ACC112 (cell line): Measurements from ENCODE around the gene RNPS1.

Experiments used
- H2AFZ ChIP-seq: fragments of 200-600 bp; sonication (generic); one replicate; pipeline ENCODE4 v1.6.0; 2017; ENCODE audit warnings: antibody characterized with exemption, low read length; ENCODE audit not compliant: unreplicated experiment
- H3K27ac ChIP-seq: fragments of 200-600 bp; sonication (generic); 2 replicates; pipeline ENCODE4 v1.5.1; 2014; ENCODE audit warnings: low read depth, mild to moderate bottlenecking, antibody characterized with exemption, low read length, moderate library complexity
- H3K27me3 ChIP-seq: fragments of 200-600 bp; sonication (generic); 2 replicates; pipeline ENCODE4 v1.6.1; 2014; ENCODE audit warnings: mild to moderate bottlenecking, antibody characterized with exemption, low read length, moderate library complexity, mixed read lengths; ENCODE audit not compliant: insufficient read depth
- H3K36me3 ChIP-seq: fragments of 200-600 bp; sonication (generic); 2 replicates; pipeline ENCODE4 v1.6.1; 2016; ENCODE audit warnings: mild to moderate bottlenecking, antibody characterized with exemption, low read length, moderate library complexity, mixed read lengths; ENCODE audit not compliant: insufficient read depth
- H3K4me1 ChIP-seq: fragments of 200-600 bp; sonication (generic); one replicate; pipeline ENCODE4 v1.6.1; 2016; ENCODE audit warnings: low read length, mixed read lengths; ENCODE audit not compliant: insufficient read depth, unreplicated experiment, control insufficient read depth
- H3K4me3 ChIP-seq: fragments of 200-600 bp; sonication (generic); 2 replicates; pipeline ENCODE4 v1.5.1; 2014; ENCODE audit warnings: mild to moderate bottlenecking, low read depth, low read length
- H3K79me2 ChIP-seq: fragments of 200-600 bp; sonication (generic); one replicate; pipeline ENCODE4 v1.6.0; 2016; ENCODE audit warnings: low read length; ENCODE audit not compliant: control insufficient read depth, unreplicated experiment, insufficient read depth

RNPS1 gene

GRCh38 chr16:2226245-2226793, 41.6 kb downstream of the RNPS1 start:
- peak overlapping the region; percentile 42; the same call in 1 of the 2 replicates for H3K27ac ChIP-seq
- peaks cover 46% of the 10 kb centered on the region for H3K79me2 ChIP-seq
- H3K4me1 ChIP-seq = peaks cover 11% of the 10 kb centered on the region

DNA sequence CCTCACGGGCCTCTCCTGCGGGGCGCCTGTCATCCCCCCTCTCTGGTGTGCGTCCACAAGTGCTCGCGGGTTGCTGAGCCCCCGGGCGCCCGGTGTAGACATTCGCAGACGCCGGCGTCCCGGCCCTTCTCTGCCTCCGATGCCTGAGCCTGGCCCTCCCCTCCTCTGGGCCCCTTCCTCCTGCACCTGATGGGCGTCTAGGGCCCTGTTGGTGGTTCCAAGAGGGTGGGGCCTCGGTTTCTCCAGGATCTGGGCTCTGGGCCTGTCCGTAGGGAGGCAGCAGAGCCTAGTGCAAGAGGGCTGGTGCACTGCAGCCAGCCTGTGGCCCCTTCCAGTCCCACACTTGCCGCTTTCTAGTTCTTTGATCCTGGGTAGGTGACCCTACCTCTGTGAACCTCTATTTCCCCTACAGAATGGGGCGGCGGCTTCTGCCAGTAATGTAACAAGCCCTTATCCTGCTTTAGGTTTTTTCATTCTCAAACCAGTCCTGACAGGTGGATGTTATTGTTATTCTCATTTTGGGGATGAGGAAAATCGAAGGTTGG, 43.9 kb downstream of the RNPS1 start:
- Histone ChIP-seq H3K4me1 (peaks cover 11% of the 10 kb centered on the region), H3K36me3 (no peaks in the 10 kb centered on the region), H3K27me3 (no peaks in the 10 kb centered on the region), H3K79me2 (peaks cover 45% of the 10 kb centered on the region), H2AFZ (peak overlapping the region; percentile 4), H3K4me3 (peak overlapping the region; percentile 86), H3K27ac (peak overlapping the region; percentile 58)

More at GRCh38 chr16:2226245-2226793, 41.6 kb downstream of the RNPS1 start:
- H2AFZ ChIP-seq = no peak overlapping the region
- no peaks in the 10 kb centered on the region for H3K27me3 ChIP-seq
- no peak overlapping the region; the same call in 1 of the 2 replicates for H3K4me3 ChIP-seq
- H3K36me3 ChIP-seq = peaks cover 2% of the 10 kb centered on the region; the same call in 1 of the 2 replicates

DNA sequence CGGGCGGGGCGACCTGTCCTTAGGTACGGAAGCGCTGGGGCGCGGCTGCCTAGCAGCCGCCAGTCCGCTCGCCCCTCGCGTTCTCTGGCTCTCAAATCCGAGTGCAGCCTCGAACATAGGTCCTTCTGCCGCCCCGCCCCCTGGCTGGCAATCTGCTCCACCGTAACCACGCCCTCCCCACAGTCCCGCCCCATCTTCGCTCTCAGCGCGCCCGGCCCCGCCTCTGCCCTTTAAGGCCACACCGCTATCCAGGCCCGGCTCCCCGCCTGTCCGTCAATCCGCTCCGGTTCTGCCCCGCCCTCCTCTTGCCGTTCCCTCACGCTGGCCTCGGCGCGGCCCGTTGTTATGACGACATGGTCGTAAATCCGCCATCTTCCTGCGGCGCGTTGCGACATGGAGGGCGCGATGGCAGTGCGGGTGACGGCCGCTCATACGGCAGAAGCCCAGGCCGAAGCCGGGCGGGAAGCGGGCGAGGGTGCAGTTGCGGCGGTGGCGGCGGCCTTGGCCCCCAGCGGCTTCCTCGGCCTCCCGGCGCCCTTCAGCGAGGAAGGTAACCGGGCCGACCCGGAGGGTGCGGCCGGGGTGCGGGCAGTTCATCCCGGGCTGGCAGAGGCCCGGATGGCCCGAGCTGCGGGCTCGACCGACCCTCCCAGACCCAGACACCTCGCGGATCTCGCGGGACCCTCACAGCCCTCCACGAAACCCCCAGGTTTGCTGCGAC, 44.5 kb downstream of the RNPS1 start, which contains the start of gene E4F1:
E4F1 (plus strand) TSS at position 371 of the 721 bp plus-strand sequence; CDS start at position 394, 23 bp downstream.
- Histone ChIP-seq H3K4me1 (peaks cover 11% of the 10 kb centered on the region), H3K79me2 (peaks cover 41% of the 10 kb centered on the region), H3K27me3 (no peaks in the 10 kb centered on the region), H2AFZ (peak within 1 kb of the TSS; percentile 81), H3K4me3 (peak within 1 kb of the TSS; percentile 86), H3K36me3 (no peaks in the 10 kb centered on the region), H3K27ac (peak within 1 kb of the TSS; percentile 58)

DNA sequence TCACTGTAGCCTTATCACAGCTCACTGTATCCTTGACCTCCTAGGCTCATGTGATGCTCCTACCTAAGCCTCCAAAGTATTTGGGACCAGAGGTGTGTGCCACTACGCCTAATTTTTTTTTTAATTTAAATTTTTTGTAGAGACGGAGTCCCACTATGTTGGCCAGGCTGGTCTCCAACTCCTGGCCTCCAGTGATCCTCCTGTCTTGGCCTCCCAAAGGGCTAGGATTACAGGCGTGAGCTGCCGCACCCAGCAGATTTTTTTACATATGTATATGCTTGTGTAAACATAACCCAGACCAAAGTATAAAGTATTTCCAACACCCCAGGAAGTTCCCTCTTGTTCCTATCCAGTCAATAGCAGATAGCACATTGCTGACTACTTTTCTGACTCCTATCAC, 51.6 kb downstream of the RNPS1 start:
- Histone ChIP-seq H3K4me3 (no peak overlapping the region; the same call in 1 of the 2 replicates), H3K36me3 (peaks cover 5% of the 10 kb centered on the region; the same call in 1 of the 2 replicates), H3K79me2 (peaks cover 25% of the 10 kb centered on the region), H3K27me3 (no peaks in the 10 kb centered on the region), H3K27ac (no peak overlapping the region), H3K4me1 (peaks cover 15% of the 10 kb centered on the region), H2AFZ (no peak overlapping the region)

- Histone ChIP-seq H2AFZ (peak within 1 kb of the TSS; percentile 77), H3K79me2 (peaks cover 25% of the 10 kb centered on the region), H3K27ac (peak within 1 kb of the TSS; percentile 92), H3K4me3 (peak within 1 kb of the TSS; percentile 99), H3K36me3 (peaks cover 5% of the 10 kb centered on the region; the same call in 1 of the 2 replicates), H3K27me3 (no peaks in the 10 kb centered on the region), H3K4me1 (peaks cover 15% of the 10 kb centered on the region)
These were observed 53.3 kb downstream of the RNPS1 start, which contains the start of gene PGP for GRCh38 chr16:2214719-2214968. TSS of gene PGP (minus strand) at chr16:2214840. CDS start at chr16:2214777, 63 bp downstream.

DNA sequence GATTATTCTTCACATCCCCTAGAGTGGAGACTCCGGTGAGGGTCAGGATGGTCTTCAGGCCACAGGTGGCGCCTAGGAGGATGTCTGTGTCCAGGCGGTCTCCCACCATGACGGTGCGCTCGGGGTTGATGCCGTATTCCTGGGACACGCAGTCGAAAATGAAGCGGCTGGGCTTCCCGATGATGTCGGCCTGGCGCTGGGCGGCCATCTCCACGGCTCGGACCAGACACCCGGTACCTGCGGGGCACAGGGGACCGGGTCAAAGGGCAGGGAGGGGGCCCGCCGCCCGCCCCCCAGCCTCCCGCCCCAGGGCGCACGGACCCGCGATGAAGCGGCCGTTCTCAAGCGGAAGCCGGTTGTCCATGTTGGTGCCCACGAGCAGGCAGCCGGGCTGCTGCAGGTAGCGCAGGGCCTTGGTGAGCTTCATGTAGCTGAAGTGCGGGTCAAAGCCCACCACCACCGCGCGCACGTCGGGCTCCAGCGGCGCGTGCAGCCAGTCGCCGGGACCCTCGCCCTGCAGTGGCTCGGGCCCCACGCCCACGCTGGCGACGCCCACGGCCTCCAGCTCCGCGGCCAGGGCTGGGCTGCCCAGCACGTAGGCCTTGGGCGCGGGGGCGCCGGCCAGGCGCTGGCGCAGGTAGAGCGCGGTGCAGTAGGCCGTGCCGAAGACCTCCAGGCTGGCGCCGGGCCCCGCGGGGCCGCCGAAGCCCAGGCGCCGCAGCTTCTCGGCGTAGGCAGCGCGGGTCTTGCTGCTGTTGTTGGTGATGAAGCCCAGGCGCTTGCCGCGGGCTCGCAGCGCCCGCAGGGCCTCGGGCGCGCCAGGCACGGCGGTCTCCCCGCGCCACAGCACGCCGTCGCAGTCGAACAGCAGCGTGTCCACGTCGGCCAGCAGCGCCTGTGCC, 53.9 kb downstream of the RNPS1 start:
- peak overlapping the region; percentile 99 for H3K4me3 ChIP-seq
- H3K36me3 ChIP-seq = peaks cover 5% of the 10 kb centered on the region; the same call in 1 of the 2 replicates
- peaks cover 15% of the 10 kb centered on the region for H3K4me1 ChIP-seq
- H3K27me3 ChIP-seq = no peaks in the 10 kb centered on the region
- peak overlapping the region; percentile 38; the same call in 1 of the 2 replicates for H3K27ac ChIP-seq
- peaks cover 25% of the 10 kb centered on the region for H3K79me2 ChIP-seq
- H2AFZ ChIP-seq = peak overlapping the region; percentile 28

DNA sequence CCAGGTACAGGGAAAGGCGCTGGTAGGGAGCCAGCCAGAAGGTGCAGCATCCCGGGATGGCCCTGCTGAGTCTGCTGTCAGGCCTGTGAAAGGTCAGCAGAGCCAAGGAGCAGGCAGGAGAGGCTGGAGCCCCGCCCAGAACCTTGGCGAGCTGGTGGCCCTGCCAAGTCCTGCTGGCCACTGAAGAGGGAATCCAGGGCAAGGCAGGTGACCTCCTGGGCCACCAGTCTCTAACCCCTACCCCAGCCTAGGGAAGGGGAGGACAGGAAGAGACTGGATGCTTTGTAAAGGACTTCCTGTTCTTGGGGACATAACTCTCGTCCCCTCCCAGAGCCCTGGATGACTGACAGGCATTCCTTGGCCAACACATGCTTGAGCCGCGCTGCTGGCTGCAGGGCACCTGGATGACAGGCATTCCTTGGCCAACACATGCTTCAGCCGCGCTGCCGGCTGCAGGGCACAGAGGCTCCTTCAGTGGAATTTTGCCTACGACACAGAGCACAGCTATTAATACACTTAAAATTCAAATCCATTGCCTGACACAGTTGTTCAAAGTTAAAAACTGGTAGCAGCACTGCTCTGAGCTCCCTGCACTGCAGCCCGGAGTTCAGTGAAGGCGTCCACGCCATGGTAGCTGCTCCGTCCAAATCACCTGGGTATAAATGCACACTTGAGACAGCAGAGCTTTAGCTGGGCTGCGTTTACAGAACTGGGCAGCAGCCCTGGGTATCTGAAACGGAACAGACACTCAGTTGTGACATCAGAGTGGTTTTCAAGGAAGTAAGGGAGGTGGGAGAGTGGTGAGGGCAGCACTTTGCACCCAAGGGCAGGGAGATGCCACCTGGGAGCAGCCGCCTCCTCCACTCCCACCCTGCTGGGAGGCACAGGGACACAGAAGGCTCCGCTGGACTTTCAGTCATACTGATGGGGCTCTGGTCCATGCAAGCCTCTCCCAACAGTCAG, 55.3 kb downstream of the RNPS1 start:
- peaks cover 11% of the 10 kb centered on the region; the same call in 1 of the 2 replicates for H3K36me3 ChIP-seq
- H3K4me1 ChIP-seq = peaks cover 15% of the 10 kb centered on the region
- H3K79me2 ChIP-seq = peaks cover 25% of the 10 kb centered on the region
- peak overlapping the region; percentile 99 for H3K4me3 ChIP-seq
- H3K27ac ChIP-seq = no peak overlapping the region
- H2AFZ ChIP-seq = no peak overlapping the region
- H3K27me3 ChIP-seq = no peaks in the 10 kb centered on the region

GRCh38 chr16:2211923-2212347, 56.0 kb downstream of the RNPS1 start:
- peaks cover 25% of the 10 kb centered on the region for H3K79me2 ChIP-seq
- no peak overlapping the region for H3K27ac ChIP-seq
- H3K4me1 ChIP-seq = peaks cover 15% of the 10 kb centered on the region
- H3K36me3 ChIP-seq = peaks cover 11% of the 10 kb centered on the region; the same call in 1 of the 2 replicates
- peak overlapping the region; percentile 99 for H3K4me3 ChIP-seq
- H2AFZ ChIP-seq = no peak overlapping the region
- no peaks in the 10 kb centered on the region for H3K27me3 ChIP-seq
